Endothelial cell of umbilical vein (primary cell): ENCODE data around the gene TMEM95.

Experiments
- CTCF ChIP-seq, 2 donors: IDR thresholded peaks; 1 replicate in 1 of 2; 2 replicates in 1 of 2; pipeline ENCODE4 v1.5.1; 2011; ENCODE audit warnings: low read length in 2 of 2, mild to moderate bottlenecking in 2 of 2, moderate library complexity in 2 of 2, control low read depth in 1 of 2, inconsistent platforms in 1 of 2, low read depth in 1 of 2; ENCODE audit not compliant: insufficient read depth in 1 of 2; ENCODE audit errors: extremely low read depth in 1 of 2
- FOS ChIP-seq: IDR thresholded peaks from 2 replicates; pipeline ENCODE4 v1.6.1; 2011; ENCODE audit warnings: mild to moderate bottlenecking, low read length, moderate library complexity, borderline replicate concordance; ENCODE audit not compliant: insufficient read depth
- GATA2 ChIP-seq: IDR thresholded peaks from 2 replicates; pipeline ENCODE4 v1.7.0; 2011; ENCODE audit warnings: low read depth, mild to moderate bottlenecking, moderate library complexity, mixed read lengths, low read length; ENCODE audit not compliant: insufficient read length, insufficient read depth
- MAX ChIP-seq: IDR thresholded peaks from 2 replicates; pipeline ENCODE4 v1.6.1; 2011; ENCODE audit not compliant: insufficient read depth, insufficient read length
- POLR2A ChIP-seq: IDR thresholded peaks from 2 replicates; pipeline ENCODE4 v1.6.1; 2012; ENCODE audit warnings: low read depth, mild to moderate bottlenecking, control low read depth, low read length

- TF ChIP-seq CTCF (IDR thresholded peaks at IDR 0.05; ENCODE audit: extremely low read depth in 1 of 2, insufficient read depth in 1 of 2, low read depth in 1 of 2, low read length in 2 of 2): no peak
- no peak for TF ChIP-seq MAX
- no peak for TF ChIP-seq POLR2A
- TF ChIP-seq FOS: no peak
- TF ChIP-seq GATA2: no peak
Observed at GRCh38 chr17:7324438-7324779, 30.5 kb upstream of the TMEM95 start.
